ENCODE data around the gene ARHGEF6.

DNA sequence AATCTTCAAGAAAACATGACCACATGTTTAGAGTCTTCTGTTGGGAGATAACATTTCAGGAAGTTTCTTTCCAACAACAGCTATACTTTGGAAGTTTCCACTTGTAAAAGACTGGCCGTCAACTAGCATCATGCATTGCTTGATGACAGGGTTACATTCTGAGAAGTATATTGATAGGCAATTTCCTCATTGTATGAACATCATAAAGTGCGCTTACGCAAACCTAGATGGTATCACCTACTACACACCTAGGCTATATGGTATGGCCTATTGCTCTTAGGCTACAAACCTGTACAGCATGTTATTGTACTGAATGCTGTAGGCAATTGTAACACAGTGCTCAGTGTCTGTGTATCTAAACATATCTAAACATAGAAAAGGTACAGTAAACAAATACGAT lies 158.2 kb downstream of the ARHGEF6 start:
- TF ChIP-seq, protein P1, sequence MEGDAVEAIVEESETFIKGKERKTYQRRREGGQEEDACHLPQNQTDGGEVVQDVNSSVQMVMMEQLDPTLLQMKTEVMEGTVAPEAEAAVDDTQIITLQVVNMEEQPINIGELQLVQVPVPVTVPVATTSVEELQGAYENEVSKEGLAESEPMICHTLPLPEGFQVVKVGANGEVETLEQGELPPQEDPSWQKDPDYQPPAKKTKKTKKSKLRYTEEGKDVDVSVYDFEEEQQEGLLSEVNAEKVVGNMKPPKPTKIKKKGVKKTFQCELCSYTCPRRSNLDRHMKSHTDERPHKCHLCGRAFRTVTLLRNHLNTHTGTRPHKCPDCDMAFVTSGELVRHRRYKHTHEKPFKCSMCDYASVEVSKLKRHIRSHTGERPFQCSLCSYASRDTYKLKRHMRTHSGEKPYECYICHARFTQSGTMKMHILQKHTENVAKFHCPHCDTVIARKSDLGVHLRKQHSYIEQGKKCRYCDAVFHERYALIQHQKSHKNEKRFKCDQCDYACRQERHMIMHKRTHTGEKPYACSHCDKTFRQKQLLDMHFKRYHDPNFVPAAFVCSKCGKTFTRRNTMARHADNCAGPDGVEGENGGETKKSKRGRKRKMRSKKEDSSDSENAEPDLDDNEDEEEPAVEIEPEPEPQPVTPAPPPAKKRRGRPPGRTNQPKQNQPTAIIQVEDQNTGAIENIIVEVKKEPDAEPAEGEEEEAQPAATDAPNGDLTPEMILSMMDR (conservative IDR thresholded peaks at IDR 0.05; ENCODE audit: low read depth in 2 of 2): no peak
- TF ChIP-seq EZH2 (IDR thresholded peaks at IDR 0.05; ENCODE audit: low read depth, unreplicated experiment): no peak

Measured in GM23338 (cell line).